Activated naive CD4-positive, alpha-beta T cell treated with Interleukin-2 at 50 U/mL for 16 hours (primary cell): ENCODE data around the gene ECE1.

Experiments
- DNase-seq: peaks from one replicate; pipeline ENCODE4 v3.0.0-alpha.2; 2020

Gene ECE1

DNA sequence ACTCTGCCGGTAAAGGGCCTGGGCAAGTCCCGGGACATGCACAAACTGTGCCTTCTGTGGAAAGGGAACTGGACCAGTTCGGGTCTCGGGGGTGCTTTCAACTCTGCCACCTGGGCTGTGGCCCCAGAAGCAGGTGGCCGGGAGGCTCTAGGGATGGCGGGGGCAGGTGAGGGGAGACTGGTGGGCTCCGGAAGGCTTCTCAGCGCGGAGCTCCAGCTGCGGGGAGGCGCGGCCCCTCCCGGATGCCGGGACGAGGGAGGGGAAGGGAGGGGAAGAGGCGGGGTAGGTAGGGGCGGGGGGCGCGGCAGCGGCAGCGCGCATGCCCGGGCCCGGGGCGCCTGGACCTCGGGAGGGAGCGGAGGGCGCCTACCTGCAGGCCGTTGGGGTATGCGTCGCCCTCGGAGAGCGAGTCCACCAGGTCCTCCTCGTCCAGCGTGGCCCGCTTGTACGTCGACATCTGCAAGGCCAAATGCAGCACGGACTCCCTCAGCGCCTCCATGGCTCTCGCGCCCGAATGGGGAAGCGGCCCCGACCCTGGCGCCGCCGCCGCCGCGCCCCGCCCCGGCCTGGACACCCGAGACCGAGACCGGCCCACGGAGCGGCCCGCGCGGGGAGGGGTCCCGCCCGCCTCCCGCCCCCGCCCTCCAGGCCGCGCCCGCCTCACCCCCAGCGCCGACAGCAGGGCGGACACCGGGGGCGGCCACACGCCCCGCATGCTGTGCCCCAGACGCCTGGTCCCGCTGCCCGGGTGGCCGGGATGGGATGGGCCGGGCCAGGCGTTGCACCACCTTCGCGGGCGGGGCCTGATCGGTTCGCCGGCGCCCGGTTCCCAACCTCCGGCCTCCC, at the start of gene ECE1:
ECE1 (minus strand) TSS at position 764 of the 846 bp plus-strand sequence; CDS start at position 715, 49 bp downstream.
- DNase-seq: peak; percentile 53

GRCh38 chr1:21339356-21340229, 49.3 kb upstream of the ECE1 start:
- DNase-seq: no peak

GRCh38 chr1:21338573-21339355, 48.5 kb upstream of the ECE1 start:
- no peak for DNase-seq

DNA sequence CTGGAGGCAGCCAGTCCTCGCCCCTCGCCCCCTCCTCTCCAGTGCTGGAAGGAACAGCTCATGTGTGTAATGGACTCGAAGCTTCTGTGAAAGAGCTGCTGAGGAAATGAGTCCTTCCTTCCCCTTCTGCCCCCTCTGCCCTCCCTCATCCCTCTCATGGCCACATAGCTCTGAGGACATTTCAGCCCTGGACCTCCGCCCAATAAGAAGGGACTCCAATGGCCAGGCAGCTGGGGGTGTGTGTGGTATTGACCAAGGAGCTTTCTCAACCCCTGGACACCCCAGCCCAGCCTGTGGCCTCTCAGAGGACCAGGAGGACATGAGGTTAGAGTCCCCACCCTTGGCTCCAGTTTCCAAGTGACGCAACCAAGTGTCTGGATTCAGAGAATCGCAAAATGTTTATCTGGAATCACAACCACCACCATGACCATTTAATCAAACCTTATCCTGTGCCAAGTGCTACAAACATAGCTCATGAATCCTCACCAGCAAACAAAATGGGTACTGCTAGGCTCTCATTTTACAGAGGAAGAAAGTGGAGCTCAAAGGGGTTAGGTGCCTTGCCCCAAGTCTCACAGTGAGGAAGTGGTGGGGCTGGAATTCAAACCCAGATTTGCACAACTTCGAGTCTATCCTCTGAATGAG, 47.8 kb upstream of the ECE1 start:
- DNase-seq: no peak

- no peak for DNase-seq
These were observed 47.2 kb upstream of the ECE1 start for GRCh38 chr1:21337454-21337927.

DNA sequence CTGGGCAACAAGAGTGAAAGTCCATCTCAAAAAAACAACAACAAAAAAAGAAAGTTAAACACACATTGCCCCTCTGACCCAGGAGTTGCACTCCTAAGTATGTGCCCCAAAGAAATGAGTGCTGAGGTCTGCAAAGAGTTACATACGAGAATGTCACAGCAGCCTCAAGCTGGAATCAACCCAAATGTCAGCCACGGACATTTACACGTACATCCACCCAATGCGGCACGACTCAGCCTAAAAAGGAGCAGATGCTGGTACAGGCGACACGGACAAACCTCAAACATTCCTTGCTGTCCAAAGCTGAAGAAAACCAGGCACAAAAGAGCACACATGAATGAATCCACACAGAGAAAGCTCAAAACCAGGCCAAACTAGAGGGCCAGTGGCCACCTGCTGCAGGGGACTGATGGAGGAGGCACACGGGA, 46.8 kb upstream of the ECE1 start:
- DNase-seq: no peak

GRCh38 chr1:21335750-21336224, 45.5 kb upstream of the ECE1 start:
- no peak for DNase-seq

- DNase-seq: no peak
These were observed 44.9 kb upstream of the ECE1 start for GRCh38 chr1:21335088-21335691.

DNA sequence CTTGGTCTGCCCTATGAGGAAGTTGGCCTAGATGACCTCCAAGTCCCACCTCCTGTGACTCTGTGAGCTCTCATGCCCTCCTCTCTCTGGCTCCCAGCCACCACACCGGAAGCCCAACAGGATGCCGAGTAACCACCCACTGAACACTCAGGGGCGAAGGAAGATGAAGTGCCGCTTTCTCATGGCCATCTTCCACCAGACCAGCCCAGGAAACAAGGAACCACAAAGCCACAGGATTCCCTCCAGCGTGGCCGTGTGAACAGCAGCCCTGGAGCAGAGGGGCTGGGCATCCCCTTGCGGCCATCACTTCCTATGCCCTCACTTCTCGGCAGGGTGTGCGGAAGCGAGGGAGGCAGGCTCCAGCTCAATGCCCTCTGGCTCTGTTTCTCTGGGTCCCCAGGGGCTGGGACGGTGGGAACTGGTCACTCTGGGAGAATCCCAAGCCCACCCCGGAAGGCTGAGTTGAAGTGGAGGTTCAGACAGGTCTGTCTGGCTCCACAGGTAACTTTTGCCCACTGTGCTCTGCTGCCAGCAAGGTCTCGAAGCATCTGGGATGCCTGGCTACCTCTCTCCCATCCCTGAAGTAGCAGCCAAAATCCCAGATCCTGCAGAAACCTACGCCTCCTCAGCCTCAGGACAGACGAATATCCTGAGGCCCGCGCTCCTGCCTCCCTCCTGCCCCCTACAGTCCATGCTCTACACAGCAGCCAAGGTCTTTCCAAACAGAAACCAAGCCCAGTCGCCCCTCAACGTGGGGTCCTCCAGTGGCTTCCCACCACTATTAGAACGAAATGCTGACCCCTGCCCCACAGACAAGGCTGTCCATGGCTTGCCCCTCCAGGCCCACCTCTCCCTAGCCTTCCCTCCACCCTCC, 44.2 kb upstream of the ECE1 start:
- peak; percentile 77 for DNase-seq

- DNase-seq: no peak
These were observed 43.6 kb upstream of the ECE1 start for GRCh38 chr1:21333824-21334213.

DNA sequence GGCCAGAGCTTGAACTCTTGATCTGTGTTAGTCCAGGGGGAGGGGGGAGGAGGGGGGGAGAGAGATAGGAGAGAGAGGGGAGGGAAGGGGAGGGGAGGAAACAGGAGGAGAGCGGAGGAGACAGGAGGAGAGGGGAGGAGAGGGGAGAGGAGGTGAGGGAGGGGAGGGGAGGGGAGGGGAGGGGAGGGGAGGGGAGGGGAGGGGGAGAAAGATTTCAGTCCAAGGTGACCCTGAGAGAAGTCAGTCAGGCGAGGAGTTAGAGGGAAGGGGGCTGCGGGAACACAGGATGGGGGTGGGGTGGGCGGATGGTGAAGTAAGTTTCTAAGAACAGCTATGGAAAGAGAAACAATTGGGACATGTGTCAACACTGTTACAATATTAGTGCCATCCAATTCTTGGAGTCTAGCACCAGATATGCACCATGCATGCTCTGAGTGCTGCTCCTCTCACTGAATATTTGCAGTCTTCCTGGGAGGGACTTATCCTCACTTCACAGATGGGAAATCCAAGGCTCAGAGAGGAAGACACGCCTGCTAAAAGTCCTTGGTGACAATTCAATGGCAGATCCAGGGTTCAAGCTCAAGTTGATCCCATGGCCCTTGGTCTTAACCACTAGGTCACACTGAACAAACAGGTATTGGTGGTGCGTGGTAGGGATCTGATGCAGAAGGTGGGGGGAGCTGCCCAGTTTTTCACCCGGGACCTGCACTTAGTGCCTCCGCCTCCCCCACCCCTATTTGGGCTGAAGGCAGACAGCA, 42.5 kb upstream of the ECE1 start:
- no peak for DNase-seq

DNA sequence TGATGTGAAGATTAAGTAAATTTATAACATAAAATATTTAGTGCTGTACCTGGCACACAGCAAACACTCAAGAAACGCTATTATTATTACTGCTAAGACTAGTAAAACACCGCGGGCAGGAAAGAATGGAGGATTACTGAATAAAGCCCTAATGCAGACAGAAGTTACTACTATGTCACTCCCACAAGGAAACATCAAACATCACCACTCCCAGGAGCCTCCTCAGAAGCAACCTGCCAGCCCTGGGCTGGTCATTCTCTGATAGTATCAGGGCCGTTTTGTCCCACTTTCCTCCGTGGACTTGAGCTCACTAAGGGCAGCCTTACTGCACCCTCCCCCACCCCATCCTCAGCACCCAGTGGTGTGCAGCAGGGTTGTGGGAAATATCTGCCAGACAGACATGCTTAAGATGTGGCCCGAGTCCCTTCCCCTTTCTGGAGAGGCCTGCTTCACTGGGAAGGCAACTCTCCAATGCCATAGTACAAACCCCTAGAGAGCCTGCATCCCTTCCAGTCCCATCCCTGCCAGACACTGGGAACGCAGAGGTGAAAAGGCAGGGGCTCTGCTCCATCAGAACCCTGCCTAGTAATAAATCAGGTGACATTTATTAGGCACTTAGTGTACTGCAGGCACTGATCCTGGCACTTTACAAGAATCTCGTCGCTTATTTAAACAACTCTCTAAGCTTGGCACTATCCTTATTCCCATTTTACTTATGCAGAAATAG, 41.7 kb upstream of the ECE1 start:
- DNase-seq: no peak

DNA sequence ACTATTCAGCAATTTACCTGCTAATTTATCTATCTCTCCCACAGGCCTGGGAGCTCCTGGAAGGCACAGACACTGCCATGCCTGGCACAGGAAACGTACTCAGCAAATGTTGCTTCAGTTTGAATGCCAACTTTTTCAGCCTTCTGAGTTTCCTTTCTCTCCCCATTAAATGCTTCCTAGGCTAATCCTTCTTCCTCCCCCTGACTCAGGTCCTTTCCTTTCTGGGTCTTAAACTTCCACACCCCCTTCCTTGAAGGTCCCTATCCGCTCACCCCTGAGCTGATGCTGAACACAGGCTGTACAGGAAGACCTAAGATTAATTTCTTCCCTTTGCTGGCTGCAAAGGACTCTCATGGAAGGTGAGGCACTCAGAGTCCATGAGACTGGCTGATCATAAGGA, 40.3 kb upstream of the ECE1 start:
- no peak for DNase-seq

DNA sequence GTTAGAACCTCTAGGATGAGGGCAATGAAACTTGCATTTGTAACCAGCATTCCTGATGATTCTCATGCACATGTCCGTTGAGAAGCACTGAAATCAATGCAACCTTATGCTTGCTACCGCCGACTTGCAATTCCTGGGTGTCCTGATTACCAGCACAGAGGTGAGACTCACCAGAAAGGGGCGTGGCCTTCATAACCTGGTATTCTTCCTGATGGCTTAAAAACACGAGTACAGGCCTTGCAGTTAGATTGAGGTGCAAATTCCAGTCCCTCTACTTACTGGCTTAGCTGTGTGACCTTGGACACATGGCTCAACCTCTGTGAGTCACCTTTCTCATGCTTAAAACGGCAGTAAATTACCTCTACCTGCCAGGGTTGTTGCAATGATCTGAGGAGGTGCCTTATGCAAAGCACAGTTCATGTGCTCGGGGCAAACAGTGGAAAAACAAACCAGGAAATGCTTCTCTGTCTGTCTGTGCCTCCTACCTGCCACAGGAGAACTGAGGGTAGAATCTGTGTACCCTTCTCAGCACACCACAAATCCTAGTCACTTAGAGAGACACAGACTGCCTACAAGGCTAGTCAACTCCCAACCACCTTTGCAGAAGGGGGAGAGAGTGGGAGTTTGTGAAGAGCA, 39.1 kb upstream of the ECE1 start:
- DNase-seq: no peak

GRCh38 chr1:21327566-21328323, 37.5 kb upstream of the ECE1 start:
- DNase-seq: no peak

DNA sequence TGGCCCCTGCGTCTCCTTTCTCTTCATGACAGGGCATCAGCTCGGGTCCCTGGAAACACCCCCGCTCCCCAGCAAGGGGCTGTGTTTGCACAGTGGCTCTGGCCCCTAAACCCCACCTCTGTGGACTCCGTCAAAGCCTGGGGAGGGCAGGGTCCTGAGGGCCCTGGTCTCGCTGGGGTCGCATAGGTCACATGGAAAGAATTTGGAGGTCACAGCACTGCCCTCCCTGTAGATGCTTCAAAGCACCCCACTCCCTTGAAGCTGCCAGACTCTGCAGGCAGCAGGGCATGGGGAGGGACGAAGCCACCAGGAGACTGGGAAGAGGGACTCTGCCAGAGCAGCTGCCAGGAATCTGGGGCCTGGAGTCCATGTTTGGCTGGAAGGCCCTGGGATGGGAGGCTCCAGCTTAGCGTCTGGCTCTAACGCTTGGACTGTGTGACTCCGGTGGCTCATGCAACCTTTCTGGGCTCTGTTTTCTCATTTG, 36.6 kb upstream of the ECE1 start:
- no peak for DNase-seq

- DNase-seq: no peak
These were observed 35.6 kb upstream of the ECE1 start for GRCh38 chr1:21325731-21326387.
